GM23248 (cell line): ENCODE data around the gene C1orf105.

Experiments used
- EZH2 ChIP-seq: fragments of 200-600 bp; sonication (generic); IDR thresholded peaks from 2 replicates; pipeline ENCODE4 v1.6.1; 2018; ENCODE audit warnings: antibody characterized with exemption, mild to moderate bottlenecking; ENCODE audit not compliant: insufficient read depth, poor library complexity, severe bottlenecking
- EZH2phosphoT487 ChIP-seq: fragments of 200-600 bp; sonication (generic); IDR thresholded peaks from 2 replicates; pipeline ENCODE4 v1.6.1; 2018; ENCODE audit warnings: antibody characterized with exemption, moderate library complexity, mild to moderate bottlenecking, low read depth; ENCODE audit not compliant: insufficient read depth

DNA sequence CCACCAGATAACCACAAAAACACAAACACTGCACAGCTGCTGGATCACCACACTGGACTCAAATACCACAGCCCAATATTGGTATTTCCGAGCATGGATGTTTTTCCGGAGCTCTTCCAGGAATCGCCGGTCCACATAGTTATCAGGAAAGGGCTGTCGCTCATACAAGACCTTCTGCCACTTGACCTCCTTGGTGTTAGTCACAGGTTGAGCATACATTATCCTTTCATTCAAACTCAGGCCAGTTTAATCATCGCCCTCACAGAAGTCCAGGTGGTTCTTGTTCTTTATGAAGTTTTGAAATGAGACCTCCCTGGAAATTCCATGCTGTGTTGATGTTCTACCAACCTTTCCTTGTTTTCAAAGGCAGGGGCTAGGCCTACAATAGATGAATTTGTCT is 21.9 kb downstream of the C1orf105 start:
- TF ChIP-seq EZH2 = no peak
- TF ChIP-seq EZH2phosphoT487 = no peak
